ENCODE results near the gene LTF.
"Not testable (repeated sequence)": the region's sequence is repeated elsewhere in the genome, so short reads cannot be mapped to it uniquely, and the experiment has no call there.

The LTF gene

GRCh38 chr3:46409739-46410489 lies 54.8 kb downstream of the LTF start:
- DNase-seq, result no peak

GRCh38 chr3:46408853-46409252 lies 55.9 kb downstream of the LTF start:
- no peak for DNase-seq

DNA sequence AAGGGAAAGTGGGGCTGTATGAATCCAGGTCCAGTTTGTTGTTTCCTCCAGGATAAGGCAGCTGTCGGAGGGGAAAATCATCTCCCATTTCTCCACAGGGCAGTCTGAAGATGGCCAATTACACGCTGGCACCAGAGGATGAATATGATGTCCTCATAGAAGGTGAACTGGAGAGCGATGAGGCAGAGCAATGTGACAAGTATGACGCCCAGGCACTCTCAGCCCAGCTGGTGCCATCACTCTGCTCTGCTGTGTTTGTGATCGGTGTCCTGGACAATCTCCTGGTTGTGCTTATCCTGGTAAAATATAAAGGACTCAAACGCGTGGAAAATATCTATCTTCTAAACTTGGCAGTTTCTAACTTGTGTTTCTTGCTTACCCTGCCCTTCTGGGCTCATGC lies 56.7 kb downstream of the LTF start:
- DNase-seq, result no peak

DNA sequence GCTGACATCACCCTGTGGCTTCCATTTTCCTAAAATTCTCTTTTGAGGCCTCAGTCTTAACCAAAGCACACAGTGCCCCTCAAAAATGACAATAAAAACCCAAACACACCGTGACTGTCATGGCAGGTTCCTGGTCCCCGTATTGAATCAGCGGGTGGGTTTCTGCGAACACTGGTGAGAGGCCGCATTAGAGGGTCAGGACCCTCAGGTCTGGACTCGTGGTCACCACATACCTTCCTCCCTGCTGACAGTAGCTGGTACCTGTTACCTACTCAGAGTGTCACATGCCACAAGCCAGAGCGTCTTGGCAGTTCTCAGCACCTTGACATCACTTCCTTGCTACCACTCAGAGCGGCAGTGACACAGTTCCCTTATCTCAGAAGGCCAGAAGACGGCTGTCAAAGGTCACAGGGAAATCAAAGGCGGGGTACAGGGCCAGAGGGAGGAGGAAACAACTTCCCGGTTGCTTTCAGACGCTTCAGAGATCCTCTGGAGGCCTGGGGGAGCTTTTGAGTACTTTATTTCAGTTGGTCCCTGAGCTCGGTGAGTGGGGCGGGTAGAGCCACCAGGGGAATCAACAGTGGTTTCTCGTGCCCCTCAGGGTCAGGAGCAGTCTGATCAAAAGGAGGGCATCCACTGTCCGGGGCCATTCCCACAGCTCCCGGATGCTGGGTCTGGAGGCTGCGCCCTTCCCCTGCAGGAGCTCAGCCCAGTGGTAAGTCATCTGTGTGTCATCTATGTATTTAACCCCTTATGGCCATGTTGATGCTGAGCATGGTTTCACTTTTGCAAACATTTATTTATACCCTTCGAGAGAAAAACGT lies 57.7 kb downstream of the LTF start, which contains the start of the genes CCR5AS and CCRL2:
CCR5AS (minus strand) TSS at position 279 of the 824 bp plus-strand sequence.
CCRL2 (plus strand) TSS at position 472 of the 824 bp plus-strand sequence. CDS start 821 bp downstream, outside the sequence.
- DNase-seq, result peak; percentile 88 to 94

DNA sequence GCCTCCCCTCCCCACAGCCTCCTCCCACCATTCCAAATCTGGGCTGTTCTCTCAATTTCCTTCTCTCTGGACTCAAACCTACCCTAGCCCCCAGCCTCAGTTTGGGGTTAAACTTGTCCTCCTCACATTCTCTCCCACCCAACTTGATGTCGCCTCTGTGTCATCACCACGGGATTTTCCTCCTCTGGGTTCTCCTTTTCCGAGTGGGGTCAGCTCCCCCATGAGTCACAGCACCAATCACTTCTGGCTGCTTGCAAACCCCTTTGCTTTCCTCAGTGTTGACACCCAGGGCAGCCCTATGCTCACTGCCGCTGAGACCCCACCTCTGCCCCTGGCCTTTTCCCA lies 58.3 kb downstream of the LTF start:
- DNase-seq, result peak in 1 of 2 experiments; percentile 22

- DNase-seq, result no peak
Observed at GRCh38 chr3:46405301-46406019, 59.2 kb downstream of the LTF start.

DNA sequence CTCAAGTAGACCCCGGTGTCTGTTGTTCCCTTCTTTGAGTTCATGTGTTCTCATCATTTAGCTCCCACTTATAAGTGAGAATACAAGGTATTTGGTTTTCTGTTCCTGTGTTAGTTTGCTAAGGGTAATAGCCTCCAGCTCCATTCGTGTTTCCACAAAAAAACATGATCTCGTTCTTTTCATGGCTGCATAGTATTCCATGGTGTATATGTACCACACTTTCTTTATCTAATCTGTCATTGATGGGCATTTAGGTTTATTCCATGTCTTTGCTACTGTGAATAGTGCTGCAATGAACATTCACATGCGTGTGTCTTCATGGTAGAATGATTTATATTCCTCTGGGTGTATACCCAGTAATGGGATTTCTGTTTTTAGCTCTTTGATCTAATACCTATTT lies 61.8 kb downstream of the LTF start:
- DNase-seq, result not testable (repeated sequence)

GRCh38 chr3:46401579-46401978 lies 63.1 kb downstream of the LTF start:
- no peak for DNase-seq

DNA sequence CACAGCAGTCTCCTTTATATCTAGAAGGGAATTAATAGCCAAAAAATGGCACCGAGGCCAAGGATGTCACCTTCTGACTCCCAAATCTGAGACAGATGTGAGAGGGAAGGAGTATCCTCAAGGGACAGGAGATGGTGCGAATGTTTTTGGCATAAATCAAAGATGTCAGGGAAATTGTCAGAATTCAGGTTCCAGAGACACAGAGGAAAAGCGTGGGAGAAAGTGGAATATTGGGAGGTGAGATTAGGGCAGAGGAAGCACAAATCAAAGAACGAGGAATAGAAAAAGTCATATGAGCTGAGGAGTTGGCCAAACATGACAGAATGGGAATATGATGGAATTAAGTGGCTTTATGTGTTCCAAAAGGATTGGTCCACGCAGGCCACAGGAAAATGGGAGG lies 63.9 kb downstream of the LTF start:
- DNase-seq, result no peak

DNA sequence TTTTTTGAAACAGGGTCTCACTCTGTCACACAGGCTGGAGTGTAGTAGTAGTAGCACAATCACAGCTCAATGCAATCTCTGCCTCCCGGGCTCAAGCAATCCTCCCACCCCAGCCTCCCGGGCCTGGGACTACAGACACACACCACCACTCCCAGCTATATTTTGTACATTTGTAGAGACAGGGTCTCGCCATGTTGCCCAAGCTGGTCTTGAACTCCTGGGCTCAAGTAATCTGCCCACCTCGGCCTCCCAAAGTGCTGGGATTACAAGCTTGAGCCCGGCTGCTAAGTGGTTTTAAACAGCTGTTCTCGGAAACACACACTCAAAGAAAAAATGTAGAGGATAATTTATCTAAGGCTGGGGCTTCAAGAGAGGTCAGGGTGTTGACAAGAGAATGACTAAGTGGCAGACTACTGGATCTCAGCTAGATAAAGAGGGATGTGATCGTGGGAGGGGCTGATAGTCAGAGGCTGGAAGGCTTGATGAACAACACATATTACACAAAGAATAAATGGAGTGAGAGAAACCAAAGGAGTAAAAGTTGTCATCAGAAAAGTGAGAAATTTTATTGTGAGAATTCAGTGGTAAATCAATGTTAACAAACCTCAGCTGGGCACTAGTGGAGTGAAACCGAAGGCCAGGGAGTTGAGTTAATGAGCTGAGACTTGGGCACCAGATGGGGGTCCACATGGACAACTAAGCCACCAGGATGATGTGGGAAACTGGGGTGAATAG lies 64.5 kb downstream of the LTF start:
- DNase-seq, result no peak

DNA sequence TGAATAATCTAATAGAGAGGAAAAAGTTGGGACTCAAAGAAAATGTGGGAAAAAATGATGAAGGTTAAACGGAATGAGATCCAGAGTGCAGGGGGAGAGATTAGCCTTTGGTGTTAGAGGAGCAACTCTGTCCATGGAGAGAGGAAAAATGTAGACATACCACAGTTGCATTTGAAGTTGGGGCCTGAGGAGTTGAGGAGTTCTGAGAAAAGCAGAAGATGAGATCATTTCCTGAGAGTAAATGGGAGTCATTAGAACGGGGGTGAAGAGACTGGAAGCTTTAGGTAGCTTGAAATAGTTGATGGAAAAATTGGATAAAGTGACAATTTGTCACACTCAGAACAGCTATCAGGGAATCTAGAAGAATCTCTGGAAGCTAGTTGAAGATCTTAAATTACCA lies 65.1 kb downstream of the LTF start:
- DNase-seq, result no peak

- no peak for DNase-seq
Observed at GRCh38 chr3:46399098-46399497, 65.6 kb downstream of the LTF start.

DNA sequence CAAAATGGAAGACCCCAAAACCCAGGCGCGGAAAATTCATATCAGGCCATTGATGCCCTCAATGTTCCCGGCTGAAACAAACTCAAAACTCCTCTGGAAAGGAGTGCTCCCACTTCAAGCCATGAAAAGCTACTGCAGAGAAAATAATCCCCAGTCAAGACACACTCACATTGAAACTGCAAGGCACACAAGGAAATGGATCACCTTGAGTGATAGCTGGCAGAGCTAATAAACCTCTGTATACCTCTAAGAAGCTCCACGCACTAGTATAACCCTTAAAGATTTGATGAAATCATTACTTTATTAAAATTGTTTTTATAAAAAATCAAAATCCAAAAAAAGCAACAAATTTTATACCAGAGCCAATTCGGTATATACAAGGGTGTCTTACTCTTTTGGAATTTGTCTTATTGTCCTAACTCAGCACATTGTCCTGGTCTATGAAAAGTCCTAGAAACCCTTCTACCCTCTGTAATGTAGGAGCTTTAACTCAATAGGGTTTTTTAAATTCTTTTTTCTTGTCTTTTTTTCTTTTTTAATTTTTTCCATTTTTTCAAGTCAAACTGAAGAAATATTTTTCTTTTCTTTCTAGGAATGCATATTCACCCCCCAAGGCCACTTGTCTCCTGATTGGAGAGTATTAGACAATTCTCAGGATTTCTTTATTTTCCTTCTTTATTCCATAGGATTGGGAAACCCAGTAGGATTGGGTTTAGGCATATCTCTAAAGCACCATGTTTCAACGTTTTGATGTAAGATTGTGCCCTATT lies 66.3 kb downstream of the LTF start:
- no peak for DNase-seq

- DNase-seq, result no peak
Observed at GRCh38 chr3:46397111-46397510, 67.6 kb downstream of the LTF start.

DNA sequence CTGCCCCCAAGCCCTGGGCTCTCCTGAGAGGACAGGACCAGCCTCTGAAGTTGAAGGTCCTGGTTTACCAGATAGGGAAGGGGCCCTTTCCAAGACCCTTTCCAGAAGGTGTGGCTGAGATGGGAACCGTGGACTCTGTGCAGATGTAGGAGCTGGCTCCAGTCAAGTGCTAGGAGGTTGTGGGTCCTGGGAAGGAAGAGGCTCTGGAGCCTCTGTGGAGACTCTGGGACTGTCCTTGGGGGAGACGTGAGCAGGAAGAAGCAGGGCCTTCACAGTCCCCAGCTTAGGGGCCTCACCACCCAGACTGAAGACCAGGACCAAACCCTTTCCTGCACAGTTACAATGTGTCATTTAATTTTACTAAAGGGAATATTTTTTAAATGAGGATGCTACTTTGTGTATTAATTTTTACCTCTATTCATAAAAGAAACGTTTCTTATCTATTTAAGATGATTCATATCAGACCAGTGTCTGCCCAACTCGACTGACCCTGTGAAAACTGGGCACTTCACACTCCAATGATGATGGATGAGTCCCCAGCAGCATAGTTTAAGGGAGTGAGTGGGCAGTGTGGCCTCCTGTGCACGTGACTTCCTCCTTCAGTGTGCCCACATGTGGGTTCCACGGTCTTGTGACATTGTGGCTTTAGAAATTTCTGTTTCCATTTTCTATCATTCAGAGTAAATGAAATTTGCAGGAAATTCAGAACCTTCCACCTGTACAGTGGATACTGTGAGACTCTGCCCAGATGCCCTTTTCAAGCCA lies 68.8 kb downstream of the LTF start:
- peak; percentile 38 to 65 for DNase-seq

GRCh38 chr3:46395210-46395661 lies 69.5 kb downstream of the LTF start:
- peak; percentile 43 to 60 for DNase-seq

DNA sequence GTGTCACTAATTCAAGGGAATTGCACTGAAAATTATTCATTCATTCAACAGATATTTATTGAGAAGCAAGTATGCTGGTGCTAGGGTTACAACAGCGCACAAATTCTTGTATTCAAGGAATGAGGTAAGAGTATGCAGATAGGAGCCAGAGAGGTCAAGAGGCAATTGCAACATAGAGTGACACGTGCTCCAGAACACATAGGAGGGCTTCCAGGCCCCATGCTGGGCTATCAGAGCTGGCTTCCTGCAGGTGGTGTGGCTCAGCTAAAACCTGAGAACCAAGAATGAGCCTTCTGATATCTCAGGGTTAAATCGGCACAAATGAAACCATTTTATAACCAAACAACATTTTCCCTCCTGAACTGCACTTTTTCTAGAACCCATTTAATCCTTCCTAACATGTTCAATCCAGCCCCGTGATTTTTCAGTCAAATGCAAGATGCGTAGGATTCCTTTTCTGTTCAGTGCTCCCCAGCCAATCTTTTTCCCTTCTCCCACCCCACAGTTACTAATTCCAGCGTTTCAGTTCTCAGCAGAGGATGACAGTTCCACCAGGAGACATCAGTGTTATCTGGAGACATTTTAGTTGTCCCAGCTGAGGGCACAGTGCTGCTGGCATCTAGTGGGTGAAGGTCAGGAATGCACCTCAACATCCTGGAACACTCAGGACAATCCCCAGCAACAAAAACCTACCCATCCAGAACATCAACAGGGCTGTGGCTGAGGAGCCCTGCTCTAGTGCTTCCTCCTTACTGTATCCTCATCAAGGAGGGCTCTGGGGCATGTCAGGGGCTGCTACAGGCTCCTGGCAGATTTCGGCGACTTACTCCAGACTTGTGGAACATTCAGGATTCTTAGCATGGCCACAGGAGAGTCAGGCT lies 70.9 kb downstream of the LTF start:
- DNase-seq, result peak; percentile 78 to 79

GRCh38 chr3:46393011-46393410 lies 71.7 kb downstream of the LTF start:
- no peak for DNase-seq

DNA sequence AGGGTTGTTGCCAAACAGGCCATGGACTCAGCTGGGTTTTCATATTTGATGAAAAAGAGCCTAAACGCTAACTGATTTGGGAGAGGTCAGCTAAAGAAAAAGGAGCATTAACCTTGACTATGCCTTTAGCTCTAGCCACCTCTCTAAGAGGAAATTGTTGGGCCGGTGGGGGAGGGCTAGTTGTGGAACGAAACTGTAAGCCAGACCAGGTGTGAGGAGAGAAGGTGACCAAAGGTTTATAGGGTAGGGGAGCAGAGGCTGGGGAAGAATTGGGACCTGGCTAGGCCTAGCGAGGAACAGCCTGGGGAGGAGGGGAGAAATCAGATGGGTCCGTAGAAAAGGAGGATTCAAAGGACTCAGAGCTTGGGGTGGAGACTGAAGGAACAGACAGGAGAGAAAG lies 73.2 kb downstream of the LTF start:
- not testable (repeated sequence) for DNase-seq

- no peak for DNase-seq
Observed at GRCh38 chr3:46389306-46389705, 75.4 kb downstream of the LTF start.
